NCI-H2029 (cell line): ENCODE results near the gene RGL1.

Experiments
- DNase-seq: peaks from one replicate; lab custom pipeline; 2025; lab: John Stamatoyannopoulos, UW

Gene RGL1

DNA sequence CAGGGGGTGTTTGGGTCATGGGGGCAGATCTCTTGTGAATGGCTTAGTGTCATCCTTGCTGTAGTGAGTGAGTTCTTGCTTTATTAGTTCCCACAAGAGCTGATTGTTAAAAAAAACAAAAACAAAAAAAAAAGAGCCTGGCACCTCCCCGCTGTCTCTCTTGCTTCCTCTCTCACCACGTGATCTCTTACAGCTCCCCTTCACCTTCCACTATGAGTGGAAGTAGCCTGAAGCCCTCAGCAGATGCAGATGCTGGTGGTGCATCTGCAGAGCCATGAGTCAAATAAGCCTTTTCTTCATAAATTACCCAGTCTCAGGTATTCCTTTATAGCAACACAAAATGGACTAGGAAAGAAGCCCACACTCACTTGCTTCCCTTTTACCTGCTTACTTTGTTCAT, 17.2 kb upstream of the RGL1 start:
- DNase-seq = no peak

DNA sequence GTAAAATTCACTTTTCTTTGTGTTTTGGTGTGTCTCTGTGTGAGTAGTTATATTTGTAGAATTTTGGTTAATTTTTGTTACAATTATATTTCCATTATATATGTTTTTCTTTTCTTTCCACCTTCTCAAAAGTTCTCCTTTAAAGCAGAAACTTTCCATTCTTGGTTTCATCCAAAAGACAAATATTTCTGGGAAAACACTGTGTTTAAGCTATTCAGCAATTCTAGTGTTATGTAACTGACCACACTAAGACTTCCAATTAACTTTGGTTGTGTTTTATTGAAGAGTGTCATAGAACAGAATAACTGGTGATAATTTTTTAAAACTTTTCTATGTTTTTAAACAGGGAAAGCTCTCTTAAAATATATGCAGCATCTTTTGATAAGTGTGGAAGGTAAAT, 13.6 kb upstream of the RGL1 start:
- DNase-seq = no peak

DNA sequence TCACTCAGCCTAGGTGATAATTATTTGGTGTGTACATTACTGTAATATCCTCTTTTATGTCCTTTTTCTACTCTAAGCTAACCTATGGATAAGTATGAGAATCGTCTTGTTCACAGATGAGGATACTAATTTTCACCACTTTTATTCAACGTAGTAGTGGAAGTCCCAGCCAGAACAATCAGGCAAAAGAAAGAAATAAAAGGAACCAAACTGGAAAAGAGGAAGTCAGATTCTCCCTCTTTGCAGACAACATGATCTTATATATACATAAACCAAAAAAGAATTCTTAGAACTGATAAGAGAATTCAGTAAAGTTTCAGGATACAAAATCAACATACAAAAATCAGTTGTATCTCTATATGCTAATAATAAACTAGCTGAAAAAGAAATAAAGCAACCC, 12.6 kb upstream of the RGL1 start:
- no peak for DNase-seq

DNA sequence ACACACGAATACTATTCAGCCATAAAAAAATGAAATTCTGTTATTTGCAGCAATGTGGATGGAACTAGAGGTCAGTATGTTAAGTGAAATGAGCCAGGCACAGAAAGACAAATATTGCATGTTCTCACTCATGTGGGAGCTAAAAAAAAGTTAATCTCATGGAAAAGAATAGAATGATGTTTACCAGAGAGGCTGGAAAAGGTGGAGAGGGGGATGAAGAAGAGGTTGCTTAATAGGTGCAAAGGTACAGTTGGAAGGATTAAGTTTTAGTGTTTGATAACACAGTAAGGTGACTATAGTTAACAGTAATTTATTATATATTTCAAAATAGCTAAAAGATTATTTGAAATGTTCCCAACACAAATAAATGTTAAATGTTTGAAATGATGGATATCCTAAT, 10.8 kb upstream of the RGL1 start:
- DNase-seq = no peak

DNA sequence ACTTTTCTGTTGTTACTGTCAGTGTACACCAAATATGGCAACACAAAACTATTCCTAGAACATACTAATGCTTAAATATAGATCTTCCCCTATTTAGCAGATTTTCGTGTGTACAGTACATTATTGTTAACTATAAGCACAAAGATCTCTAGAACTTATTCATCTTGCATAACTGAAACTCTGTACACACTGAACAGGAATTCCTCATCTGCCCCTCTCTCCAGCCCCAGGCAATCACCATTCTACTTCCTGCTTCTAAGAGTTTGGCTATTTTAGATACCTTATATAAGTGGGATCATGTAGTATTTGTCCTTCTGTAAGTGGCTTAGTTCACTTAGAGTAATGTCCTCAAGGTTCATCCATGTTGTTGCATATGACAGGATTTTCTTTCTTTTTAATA, 4.5 kb upstream of the RGL1 start:
- DNase-seq = no peak

DNA sequence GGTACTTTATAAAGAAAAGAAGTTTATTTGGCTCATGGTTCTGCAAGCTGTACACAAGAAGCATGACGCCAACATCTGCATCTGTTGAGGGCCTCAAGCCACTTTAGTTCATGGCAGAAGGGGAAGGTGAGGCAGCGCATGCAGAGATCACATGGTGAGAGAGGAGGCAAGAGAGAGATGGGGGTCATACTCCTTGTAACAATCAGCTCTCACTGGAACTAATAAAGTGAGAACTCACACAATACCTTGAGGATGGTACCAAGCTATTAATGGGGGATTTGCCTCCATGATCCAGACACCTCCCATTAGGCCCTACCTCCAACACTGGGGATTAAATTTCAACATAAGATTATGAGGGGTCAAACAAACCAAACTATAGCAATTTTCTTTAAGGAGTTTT, 3.3 kb upstream of the RGL1 start:
- DNase-seq = no peak

DNA sequence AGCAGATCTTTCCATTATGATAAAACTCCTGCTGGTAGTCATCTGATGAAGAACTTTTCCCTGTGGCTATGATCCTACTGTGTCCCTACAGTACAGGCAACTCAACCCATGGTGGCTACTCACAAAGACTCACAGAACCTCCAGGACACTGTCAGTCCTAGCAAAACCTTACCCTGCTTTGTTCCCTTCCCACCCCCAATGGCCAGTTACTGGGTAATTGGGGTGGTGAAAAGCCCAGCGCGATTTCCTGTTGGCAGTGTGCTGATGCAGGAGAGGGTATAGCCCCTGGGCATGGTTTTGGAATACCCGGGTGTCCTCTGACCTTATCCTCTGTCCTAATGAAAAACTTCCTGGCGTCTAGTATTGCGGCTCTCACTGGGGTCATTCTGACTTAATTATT, 533 bp upstream of the RGL1 start:
- DNase-seq = no peak

DNA sequence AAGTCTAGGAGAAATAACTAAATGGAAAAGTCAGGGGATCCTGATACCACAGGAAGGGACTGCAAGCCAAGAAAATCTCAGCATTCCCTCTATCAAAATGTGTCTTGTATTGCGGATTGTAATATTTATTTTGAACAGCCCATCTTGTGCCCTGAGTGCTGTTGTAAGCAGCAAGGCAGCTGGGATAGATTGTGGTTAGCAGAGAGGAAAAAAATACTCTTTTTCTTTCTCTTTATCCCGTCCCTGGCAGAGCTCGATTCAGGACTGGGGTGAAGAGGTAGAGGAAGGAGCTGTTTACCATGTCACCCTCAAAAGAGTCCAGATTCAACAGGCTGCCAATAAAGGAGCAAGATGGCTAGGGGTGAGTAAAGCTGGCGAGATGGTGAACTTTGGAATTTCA, 1.2 kb downstream of the RGL1 start:
- DNase-seq = no peak

DNA sequence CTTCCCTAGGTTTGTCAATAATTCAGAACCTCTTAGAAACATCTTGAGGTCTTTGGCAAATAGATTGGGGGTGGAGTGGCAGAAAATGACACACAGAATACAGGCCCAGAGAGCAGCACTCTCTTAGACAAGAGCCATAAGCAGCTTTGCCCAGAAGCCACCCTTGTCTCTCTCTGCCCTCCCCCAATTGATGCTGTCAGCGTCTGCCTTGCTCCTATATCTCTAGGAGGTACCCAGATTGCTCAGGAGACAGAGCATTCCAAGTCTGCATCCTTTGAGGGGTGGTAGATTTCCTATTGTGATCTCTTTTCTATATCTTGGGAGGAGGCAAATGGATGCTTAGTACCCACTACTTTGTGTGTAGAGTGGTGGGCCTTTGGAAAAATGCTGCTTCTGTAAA, 1.8 kb downstream of the RGL1 start:
- DNase-seq = no peak

DNA sequence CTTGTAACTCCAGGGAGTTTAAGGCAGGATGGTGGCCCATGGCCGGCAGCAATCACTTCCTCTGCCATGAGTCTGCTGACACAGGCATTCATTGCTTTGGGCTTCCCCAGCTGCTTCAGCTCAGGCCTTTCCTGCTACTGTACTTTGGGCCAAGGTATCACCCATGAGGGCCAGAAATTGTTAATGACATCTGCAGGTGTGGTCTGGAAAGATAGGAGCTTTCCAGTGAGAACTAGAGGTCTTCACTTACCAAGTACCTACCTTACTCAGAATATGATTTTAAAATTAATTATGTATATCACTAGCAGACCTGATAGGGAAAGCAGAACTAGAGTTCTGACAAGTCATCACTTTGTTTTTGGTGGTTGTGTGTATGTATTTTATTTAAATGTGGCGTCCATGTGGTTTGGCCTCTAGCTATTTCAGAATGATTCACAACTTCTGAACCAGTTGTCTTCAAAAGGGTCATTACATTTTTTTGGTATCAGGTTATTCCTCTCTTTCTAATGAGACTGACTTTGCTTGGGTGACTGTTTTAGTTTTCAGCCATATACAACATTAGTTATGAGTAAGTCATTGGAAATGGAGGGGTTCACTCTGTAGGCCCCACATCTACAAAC, 2.7 kb downstream of the RGL1 start:
- DNase-seq = no peak

DNA sequence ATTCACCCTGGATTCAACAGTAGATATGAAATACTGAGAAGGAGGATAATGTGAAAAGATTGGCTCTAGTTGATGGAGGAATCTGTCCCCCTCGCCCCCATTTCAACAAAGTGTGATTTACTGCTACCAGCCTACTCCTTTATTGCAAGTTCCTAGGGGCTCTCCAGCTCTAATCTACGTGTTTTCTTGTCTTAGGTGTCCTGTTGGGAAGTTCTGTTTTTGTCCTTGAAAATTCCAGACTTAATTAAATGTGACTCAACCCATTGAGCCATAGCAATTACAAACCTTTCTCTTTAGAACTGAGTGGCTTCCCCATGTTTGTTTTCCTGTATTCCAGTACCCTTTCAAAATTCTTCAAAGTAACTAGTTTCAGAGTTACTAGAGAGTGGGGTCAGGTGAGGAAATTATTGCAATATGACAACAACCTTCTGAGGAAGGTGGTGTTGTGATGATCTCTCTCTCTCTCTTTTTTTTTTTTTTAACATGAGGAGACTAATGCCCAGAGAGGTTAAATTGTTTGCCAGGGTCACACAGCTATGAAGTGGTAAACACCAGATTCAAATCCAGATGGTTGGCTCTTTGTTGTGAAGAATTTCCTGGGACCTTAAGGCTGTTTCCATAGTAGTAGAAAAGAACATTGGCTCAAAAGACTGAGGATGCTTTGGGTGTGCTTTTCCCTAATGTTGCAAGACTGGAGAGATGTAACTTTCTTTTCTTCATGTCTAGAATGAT, 3.5 kb downstream of the RGL1 start:
- no peak for DNase-seq

DNA sequence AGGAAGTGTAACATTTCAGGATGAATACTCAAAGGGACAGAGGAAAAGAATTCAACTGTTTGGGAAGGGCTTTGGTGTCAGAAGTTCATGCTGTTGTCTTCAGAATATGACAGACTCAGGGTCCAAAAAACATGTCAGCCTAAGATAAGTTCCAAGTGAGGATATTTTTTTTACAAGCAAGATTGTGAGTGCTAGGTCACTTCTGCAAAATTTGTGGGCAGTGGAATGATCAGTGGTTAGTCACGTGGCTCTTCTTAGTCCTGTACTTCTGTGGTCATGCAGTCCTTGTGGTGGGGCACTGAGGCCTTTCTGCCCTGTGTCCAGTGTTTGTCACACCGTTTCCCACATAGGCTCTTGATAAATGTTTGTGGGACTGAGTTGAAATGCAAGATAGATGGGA, 5.2 kb downstream of the RGL1 start:
- no peak for DNase-seq

DNA sequence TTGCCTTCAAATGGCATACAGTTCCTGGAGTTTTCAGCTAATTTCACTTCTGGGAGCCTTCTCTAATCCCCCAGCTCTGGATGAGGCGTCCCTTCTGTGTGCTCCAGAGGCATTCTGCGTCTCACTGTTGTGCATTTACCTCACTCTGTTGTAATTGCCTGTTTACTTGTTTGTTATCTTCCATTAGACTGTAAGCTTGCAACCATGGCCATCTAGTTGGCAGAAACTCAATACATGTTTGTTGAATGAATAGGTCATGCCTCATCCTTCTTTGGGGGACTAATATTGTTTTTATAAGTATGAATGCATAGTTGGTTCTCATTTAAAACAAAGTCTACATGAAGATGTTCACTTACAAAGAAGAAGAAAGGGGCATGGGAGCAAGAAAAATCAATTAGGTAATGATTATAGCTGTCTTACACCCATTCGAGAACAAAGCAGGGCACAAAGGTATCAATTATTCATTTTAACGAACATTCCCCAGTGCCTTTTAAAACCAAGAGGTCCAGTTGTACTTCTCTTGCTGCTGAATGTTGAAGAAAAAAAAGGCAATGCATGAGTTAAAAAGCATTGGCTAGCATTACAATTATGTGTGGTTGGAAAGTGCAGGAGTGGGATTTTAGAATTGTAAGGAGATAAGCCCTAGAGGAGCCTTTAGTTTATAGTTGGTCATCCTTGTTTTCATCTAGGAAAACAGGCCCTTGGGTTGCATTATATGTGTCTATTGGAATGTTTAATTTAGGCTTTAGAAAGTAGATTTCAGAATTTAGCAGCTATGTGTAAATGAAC, 6.0 kb downstream of the RGL1 start:
- no peak for DNase-seq

DNA sequence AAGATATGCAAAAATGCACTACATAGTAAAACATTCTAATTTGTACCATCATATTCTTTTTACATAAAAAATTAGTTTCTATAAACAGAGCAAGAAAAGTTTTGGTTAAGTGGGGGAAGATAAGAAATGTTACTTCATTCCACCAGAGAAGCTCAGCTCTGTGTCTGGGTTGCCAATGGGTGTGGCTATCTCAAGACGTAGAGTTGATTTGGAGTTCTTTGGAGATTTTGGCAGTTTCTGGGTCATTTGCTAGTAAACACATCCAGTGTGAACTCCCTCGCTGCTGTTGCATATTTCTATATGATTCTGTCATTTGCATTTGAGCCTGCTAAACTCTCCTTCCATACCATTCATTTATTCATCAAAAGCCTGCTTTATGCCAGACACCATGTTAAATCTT, 7.2 kb downstream of the RGL1 start:
- DNase-seq = no peak

DNA sequence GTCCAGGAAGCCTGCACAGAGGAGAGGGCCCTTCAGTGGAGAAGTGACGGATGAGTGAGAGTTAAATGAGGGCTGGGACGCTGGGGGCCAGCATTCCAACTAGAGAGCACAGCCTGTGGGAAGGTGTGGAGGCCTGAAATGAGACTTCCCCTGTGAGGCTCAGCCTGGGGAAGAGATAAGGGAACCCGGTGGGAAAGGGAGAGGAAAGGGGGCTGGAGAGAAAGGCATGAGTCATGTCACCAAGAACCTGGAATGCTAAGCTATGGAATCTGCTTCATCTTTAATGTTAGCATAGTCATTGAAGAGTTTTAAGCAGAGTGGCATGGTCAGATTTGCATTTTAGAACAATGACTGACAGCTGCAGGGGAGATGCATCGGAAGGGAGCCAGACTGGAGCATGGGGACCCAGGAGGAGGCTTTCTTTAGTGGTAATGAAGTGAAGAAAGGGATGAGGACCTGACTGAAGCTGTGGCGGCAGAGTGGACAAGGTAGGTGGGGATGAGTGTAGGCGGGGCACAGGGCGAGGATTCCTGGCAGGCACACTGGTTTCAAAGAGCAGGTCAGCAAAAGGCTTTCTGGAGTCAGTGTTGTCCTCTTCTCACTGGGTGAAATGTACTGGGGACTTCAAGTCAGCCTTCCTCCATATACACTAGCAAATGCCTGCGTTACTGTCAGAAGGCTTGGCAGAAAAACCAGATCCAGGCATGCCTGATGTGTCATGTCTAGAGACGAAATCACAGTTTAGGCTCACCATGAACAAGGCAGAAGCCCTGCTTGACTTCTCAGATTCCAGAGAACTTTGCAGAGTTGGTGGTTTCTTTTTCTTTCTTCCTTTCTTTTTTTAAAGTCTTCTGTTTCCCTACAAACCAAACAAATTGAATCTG, 8.0 kb downstream of the RGL1 start:
- DNase-seq = no peak

DNA sequence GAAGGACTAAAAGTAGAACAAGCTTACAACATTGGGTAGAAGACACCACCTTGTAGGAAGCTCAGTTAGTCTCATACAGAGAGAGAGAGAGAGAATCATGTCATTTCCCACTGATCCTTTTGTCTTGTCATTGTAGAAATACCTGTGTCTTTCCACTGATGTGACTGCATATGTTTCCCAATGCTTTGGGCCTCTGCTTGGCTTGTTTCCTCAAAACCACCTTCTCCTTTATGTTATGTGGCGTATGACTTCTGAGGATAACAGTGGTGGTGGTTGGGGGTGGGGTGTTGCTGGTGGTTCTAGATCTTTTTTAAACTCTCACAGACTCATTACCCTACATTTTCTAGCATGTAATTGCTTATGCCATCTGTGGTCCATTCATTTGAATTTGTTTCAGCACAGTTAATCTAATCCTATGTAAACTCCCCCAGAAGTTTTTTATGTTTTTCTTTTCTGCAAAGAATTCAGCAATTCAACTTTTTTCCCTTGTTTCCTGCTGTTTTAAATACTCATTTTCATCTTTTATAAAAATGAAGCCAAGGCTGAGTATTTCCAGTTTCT, 9.3 kb downstream of the RGL1 start:
- DNase-seq = no peak

DNA sequence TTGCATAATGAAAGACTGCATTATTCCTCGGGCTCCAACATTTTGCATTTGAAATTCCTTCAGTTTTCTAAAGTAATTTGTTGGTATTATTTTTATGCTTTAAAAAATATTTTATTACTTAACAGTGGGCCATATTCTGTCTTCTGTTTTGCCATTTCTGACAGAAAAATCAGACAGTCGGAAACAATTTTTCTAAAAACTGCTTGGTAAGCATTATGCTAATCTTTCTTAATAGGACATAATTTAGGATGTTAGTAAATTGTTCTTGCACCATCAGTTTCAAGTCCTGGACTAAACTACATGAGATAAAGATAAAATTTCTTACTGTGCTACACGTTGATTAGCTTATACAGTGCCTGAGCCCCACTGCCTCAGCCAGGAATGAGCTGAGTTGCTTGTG, 11.2 kb downstream of the RGL1 start:
- no peak for DNase-seq

DNA sequence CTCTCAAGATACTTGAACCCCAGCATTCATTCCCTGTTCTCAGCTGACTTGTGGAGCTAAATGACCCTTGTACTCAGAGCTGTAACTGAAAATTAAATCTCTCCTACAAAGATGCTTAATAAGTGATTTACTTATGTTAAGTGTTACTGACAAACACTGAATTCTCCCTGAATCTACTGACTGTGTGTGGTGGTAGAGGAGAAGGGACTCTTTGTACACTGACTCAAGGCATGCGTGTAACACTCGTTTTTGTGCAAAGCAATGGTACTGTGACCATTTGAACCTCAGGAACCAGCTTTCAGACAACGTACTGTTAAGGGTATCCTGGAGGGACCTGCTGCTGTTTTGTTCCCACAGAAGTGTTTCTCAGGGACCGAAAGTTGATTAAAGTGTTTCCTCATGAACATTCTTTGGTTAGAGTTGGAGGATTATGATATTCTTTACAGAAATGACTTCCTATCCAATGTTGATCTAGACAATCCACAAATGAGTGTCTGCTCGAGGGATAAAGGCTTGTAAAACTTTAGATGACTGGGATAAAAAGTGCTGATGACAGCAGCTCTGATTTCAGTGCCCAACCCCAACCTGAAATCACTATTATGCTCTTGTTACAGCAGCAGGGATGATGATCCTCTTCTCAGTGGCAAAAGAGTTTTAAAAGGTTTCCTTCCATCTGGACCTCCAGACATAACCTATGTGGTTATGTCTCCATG, 12.8 kb downstream of the RGL1 start:
- DNase-seq = no peak

DNA sequence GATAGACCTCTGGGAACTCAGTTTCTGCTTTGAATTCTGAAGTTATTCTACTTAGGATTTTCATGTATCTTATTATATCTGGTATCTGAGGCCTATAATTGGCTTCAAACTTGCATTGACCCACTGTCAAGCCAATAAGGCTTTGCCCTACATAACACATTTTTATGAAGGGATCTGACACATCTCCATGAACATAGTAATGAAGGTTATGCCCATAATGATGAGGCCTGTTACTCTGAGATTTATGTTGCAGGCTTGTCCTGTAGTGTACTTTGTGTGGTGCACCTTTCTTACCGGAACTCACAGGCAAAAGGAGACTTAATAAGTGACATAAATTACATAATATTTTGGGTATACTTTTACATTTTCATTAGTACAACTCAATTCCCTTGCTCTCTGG, 14.1 kb downstream of the RGL1 start:
- no peak for DNase-seq

DNA sequence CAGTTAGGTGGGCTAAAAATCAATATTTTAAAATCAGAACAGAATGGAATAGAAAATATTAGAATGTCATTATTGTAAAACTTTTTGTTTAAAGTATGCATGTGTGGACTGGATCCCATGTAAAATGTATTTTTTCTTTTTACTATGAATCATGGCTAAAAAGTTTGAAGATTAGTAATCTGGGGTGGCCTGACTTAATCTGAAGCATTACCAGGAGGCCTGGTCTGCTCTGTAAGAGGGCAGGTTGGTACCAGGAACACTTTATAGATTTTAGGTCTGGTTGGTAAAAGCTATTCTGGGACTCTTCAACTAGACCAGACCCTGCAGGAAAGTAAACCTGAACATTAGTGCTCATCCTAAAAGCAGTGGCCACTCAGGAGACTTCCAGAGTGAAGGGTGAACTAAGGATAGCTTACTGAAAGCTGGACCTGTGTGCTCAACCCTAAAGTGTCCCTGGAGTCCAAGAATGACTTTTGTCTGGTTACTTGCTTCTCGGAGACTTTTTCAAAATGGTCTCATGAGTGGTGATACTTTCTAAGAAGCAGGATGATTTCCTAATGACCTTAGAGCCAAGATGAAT, 16.5 kb downstream of the RGL1 start:
- no peak for DNase-seq
